NAMALWA (cell line): Measurements from ENCODE around the gene STEAP1B.
"Not testable (repeated sequence)": the region's sequence is repeated elsewhere in the genome, so short reads cannot be mapped to it uniquely, and the experiment has no call there.

Experiments
- DNase-seq: peaks from one replicate; pipeline ENCODE4 v3.0.0-alpha.2; 2015; ENCODE audit warnings: low spot score

Gene STEAP1B

GRCh38 chr7:22499888-22500689, at the start of gene STEAP1B:
STEAP1B (minus strand) TSS chr7:22500188; CDS start chr7:22494855, 5,333 bp downstream.
- peak; percentile 94 for DNase-seq

GRCh38 chr7:22549051-22549450, 49.1 kb upstream of the STEAP1B start:
- DNase-seq = no peak

GRCh38 chr7:22548313-22548712, 48.3 kb upstream of the STEAP1B start:
- DNase-seq = no peak

GRCh38 chr7:22546769-22547168, 46.8 kb upstream of the STEAP1B start:
- no peak for DNase-seq

GRCh38 chr7:22545529-22545928, 45.5 kb upstream of the STEAP1B start:
- no peak for DNase-seq

GRCh38 chr7:22544245-22544644, 44.3 kb upstream of the STEAP1B start:
- DNase-seq = no peak

GRCh38 chr7:22543169-22543568, 43.2 kb upstream of the STEAP1B start:
- no peak for DNase-seq

- DNase-seq = no peak
Observed at GRCh38 chr7:22542669-22543068, 42.7 kb upstream of the STEAP1B start.

- no peak for DNase-seq
Observed at GRCh38 chr7:22542254-22542653, 42.3 kb upstream of the STEAP1B start.

- no peak for DNase-seq
Observed at GRCh38 chr7:22541789-22542188, 41.8 kb upstream of the STEAP1B start.

- not testable (repeated sequence) for DNase-seq
Observed at GRCh38 chr7:22528537-22528936, 28.5 kb upstream of the STEAP1B start.

- DNase-seq = not testable (repeated sequence)
Observed at GRCh38 chr7:22524353-22524947, 24.5 kb upstream of the STEAP1B start.

- peak; percentile 72 for DNase-seq
Observed at GRCh38 chr7:22523478-22524352, 23.7 kb upstream of the STEAP1B start.

- not testable (repeated sequence) for DNase-seq
Observed at GRCh38 chr7:22519560-22519959, 19.6 kb upstream of the STEAP1B start.

- DNase-seq = not testable (repeated sequence)
Observed at GRCh38 chr7:22516950-22517349, 17.0 kb upstream of the STEAP1B start.

- DNase-seq = not testable (repeated sequence)
Observed at GRCh38 chr7:22514963-22515362, 15.0 kb upstream of the STEAP1B start.

- not testable (repeated sequence) for DNase-seq
Observed at GRCh38 chr7:22507320-22507719, 7.3 kb upstream of the STEAP1B start.

GRCh38 chr7:22506316-22507020, 6.5 kb upstream of the STEAP1B start:
- DNase-seq = not testable (repeated sequence)

- not testable (repeated sequence) for DNase-seq
Observed at GRCh38 chr7:22504519-22504918, 4.5 kb upstream of the STEAP1B start.

GRCh38 chr7:22502104-22502503, 2.1 kb upstream of the STEAP1B start:
- DNase-seq = not testable (repeated sequence)

- peak; percentile 81 for DNase-seq
Observed at GRCh38 chr7:22501336-22501735, 1.3 kb upstream of the STEAP1B start.

- DNase-seq = no peak
Observed at GRCh38 chr7:22499044-22499443, 944 bp downstream of the STEAP1B start.
